Trophoblast cell (in vitro differentiated cells and primary cell): Measurements from ENCODE around the gene CAPN2.

Experiments used
- DNase-seq, 2 donors: peaks; one replicate each; pipeline ENCODE4 v3.0.0-alpha.2; 2016
- H2AFZ ChIP-seq: 2 replicates; pipeline ENCODE4 v1.6.1; 2013; ENCODE audit warnings: low read length, moderate library complexity, mild to moderate bottlenecking; ENCODE audit not compliant: insufficient read depth, poor library complexity
- H2AK5ac ChIP-seq: 2 replicates; pipeline ENCODE4 v1.6.1; 2013; ENCODE audit warnings: mild to moderate bottlenecking, low read length
- H2BK120ac ChIP-seq: 2 replicates; pipeline ENCODE4 v1.6.1; 2013; ENCODE audit warnings: low read length, mild to moderate bottlenecking, moderate library complexity; ENCODE audit not compliant: insufficient read depth, poor library complexity
- H2BK12ac ChIP-seq: 2 replicates; pipeline ENCODE4 v1.6.1; 2013; ENCODE audit warnings: mild to moderate bottlenecking, low read length, moderate library complexity
- H2BK5ac ChIP-seq: 2 replicates; pipeline ENCODE4 v1.6.1; 2013; ENCODE audit warnings: low read length, low read depth, moderate library complexity, mild to moderate bottlenecking; ENCODE audit not compliant: poor library complexity
- H3K14ac ChIP-seq: 2 replicates; pipeline ENCODE4 v1.6.1; 2013; ENCODE audit warnings: mild to moderate bottlenecking, low read length
- H3K18ac ChIP-seq: 2 replicates; pipeline ENCODE4 v1.6.1; 2013; ENCODE audit warnings: mild to moderate bottlenecking, low read length
- H3K23ac ChIP-seq: 2 replicates; pipeline ENCODE4 v1.6.1; 2013; ENCODE audit warnings: low read length
- H3K27ac ChIP-seq: 2 replicates; pipeline ENCODE4 v1.5.1; 2013; ENCODE audit warnings: low read depth, mild to moderate bottlenecking, inconsistent platforms, low read length, moderate library complexity
- H3K27me3 ChIP-seq: 2 replicates; pipeline ENCODE4 v1.6.1; 2013; ENCODE audit warnings: inconsistent platforms, mild to moderate bottlenecking, low read length, moderate library complexity; ENCODE audit not compliant: insufficient read depth
- H3K36me3 ChIP-seq, 2 experiments: 1 replicate in 1 of 2; 2 replicates in 1 of 2; pipeline ENCODE4 v1.6.1; 2013; ENCODE audit warnings: low read length in 2 of 2, mild to moderate bottlenecking in 2 of 2, moderate library complexity in 1 of 2; ENCODE audit not compliant: insufficient read depth in 2 of 2, control insufficient read depth in 1 of 2
- H3K4ac ChIP-seq: 2 replicates; pipeline ENCODE4 v1.6.1; 2013; ENCODE audit warnings: low read depth, mild to moderate bottlenecking, low read length, moderate library complexity
- H3K4me1 ChIP-seq, 2 experiments: 1 replicate in 1 of 2; 2 replicates in 1 of 2; pipeline ENCODE4 v1.6.1; 2013; ENCODE audit warnings: low read length in 2 of 2, mild to moderate bottlenecking in 2 of 2, moderate library complexity in 1 of 2; ENCODE audit not compliant: insufficient read depth in 2 of 2, control insufficient read depth in 1 of 2
- H3K4me2 ChIP-seq: 2 replicates; pipeline ENCODE4 v1.6.1; 2013; ENCODE audit warnings: inconsistent platforms, mild to moderate bottlenecking, low read length, moderate library complexity
- H3K4me3 ChIP-seq: 2 replicates; pipeline ENCODE4 v1.5.1; 2013; ENCODE audit warnings: mild to moderate bottlenecking, low read depth, low read length, inconsistent platforms
- H3K79me1 ChIP-seq: one replicate; pipeline ENCODE4 v1.6.1; 2013; ENCODE audit warnings: low read length
- H3K79me2 ChIP-seq: 2 replicates; pipeline ENCODE4 v1.6.1; 2013; ENCODE audit warnings: low read length, mild to moderate bottlenecking; ENCODE audit not compliant: control insufficient read depth, insufficient read depth, poor library complexity
- H3K9ac ChIP-seq: 2 replicates; pipeline ENCODE4 v1.6.1; 2013; ENCODE audit warnings: mild to moderate bottlenecking, low read length
- H3K9me3 ChIP-seq: 2 replicates; pipeline ENCODE4 v1.6.1; 2013; ENCODE audit warnings: low read depth, mild to moderate bottlenecking, control low read depth, inconsistent platforms, low read length; ENCODE audit not compliant: insufficient read depth
- H4K12ac ChIP-seq: 2 replicates; pipeline ENCODE4 v1.6.1; 2013; ENCODE audit warnings: low read depth, mild to moderate bottlenecking, low read length, moderate library complexity
- H4K8ac ChIP-seq: 2 replicates; pipeline ENCODE4 v1.6.1; 2013; ENCODE audit warnings: low read depth, mild to moderate bottlenecking, low read length, moderate library complexity
- H4K91ac ChIP-seq: one replicate; pipeline ENCODE4 v1.6.1; 2013; ENCODE audit warnings: low read depth, mild to moderate bottlenecking, low read length, moderate library complexity
- WGBS: extraction: QIAGEN DNeasy Blood & Tissue Kit; methylation state at CpG from one replicate; pipeline ENCODE4 v1.1.7; 2013; ENCODE audit warnings: missing lambda C conversion rate; ENCODE audit not compliant: insufficient read length, insufficient coverage; ENCODE audit errors: extremely low coverage; 5-methylcytosine and 5-hydroxymethylcytosine counted together

Gene CAPN2

GRCh38 chr1:223714849-223715603 is 2.7 kb downstream of the CAPN2 start:
- Histone ChIP-seq H2BK12ac (peak overlapping the region; percentile 59), H3K4me2 (peak overlapping the region; percentile 40), H3K18ac (peak overlapping the region; percentile 25), H3K4ac (peak overlapping the region; percentile 94), H3K4me1 (peaks cover 28 to 47% of the 10 kb centered on the region in 2 experiments), H4K8ac (no peak overlapping the region), H2AFZ (peak overlapping the region; percentile 3), H3K9me3 (no peaks in the 10 kb centered on the region), H3K14ac (peak overlapping the region; percentile 47), H4K12ac (no peak overlapping the region), H3K79me2 (peaks cover 17% of the 10 kb centered on the region), H4K91ac (peak overlapping the region; percentile 39), H3K9ac (peak overlapping the region; percentile 38), H3K36me3 (peaks cover 13 to 17% of the 10 kb centered on the region in 2 experiments), H3K23ac (no peak overlapping the region), H3K27ac (peak overlapping the region; percentile 54), H2BK5ac (peak overlapping the region; percentile 54), H2AK5ac (peak overlapping the region; percentile 52), H3K79me1 (peaks cover 34% of the 10 kb centered on the region), H2BK120ac (peak overlapping the region; percentile 48), H3K27me3 (no peaks in the 10 kb centered on the region), H3K4me3 (no peak overlapping the region)
- DNase-seq: peak; percentile 46 to 83
- no CpG with 5 or more reads among the region's 9 CpGs for WGBS

- no peak overlapping the region for H3K14ac ChIP-seq
- WGBS: no CpG with 5 or more reads among the region's 6 CpGs
These were observed 3.3 kb downstream of the CAPN2 start for GRCh38 chr1:223715604-223716172.

GRCh38 chr1:223716302-223716862 is 4.0 kb downstream of the CAPN2 start:
- Histone ChIP-seq H3K4ac (peak overlapping the region; percentile 57), H3K23ac (no peak overlapping the region), H4K12ac (no peak overlapping the region), H3K18ac (peak overlapping the region; percentile 72), H4K91ac (peak overlapping the region; percentile 48), H3K14ac (peak overlapping the region; percentile 51), H2AFZ (peak overlapping the region; percentile 43), H3K4me1 (peaks cover 32 to 53% of the 10 kb centered on the region in 2 experiments), H4K8ac (peak overlapping the region; percentile 52), H3K4me3 (no peak overlapping the region), H3K79me1 (peaks cover 36% of the 10 kb centered on the region), H3K27me3 (no peaks in the 10 kb centered on the region), H3K79me2 (peaks cover 17% of the 10 kb centered on the region), H3K4me2 (peak overlapping the region; percentile 14), H2BK120ac (no peak overlapping the region), H3K9ac (no peak overlapping the region), H2AK5ac (peak overlapping the region; percentile 62), H2BK12ac (no peak overlapping the region), H3K36me3 (peaks cover 24 to 29% of the 10 kb centered on the region in 2 experiments), H3K9me3 (no peaks in the 10 kb centered on the region), H2BK5ac (peak overlapping the region; percentile 8), H3K27ac (peak overlapping the region; percentile 84)
- WGBS: no CpG with 5 or more reads among the region's 7 CpGs
- DNase-seq: no peak

More at GRCh38 chr1:223715604-223716172, 3.3 kb downstream of the CAPN2 start:
- H3K36me3 ChIP-seq: peaks cover 17 to 23% of the 10 kb centered on the region in 2 experiments
- peaks cover 17% of the 10 kb centered on the region for H3K79me2 ChIP-seq
- no peak overlapping the region for H2AFZ ChIP-seq
- H2BK12ac ChIP-seq: no peak overlapping the region
- H3K9ac ChIP-seq: no peak overlapping the region
- H3K23ac ChIP-seq: no peak overlapping the region
- DNase-seq: no peak
- H3K4ac ChIP-seq: peak overlapping the region; percentile 32
- H3K18ac ChIP-seq: no peak overlapping the region
- H4K91ac ChIP-seq: peak overlapping the region; percentile 15
- H3K27me3 ChIP-seq: no peaks in the 10 kb centered on the region
- peaks cover 35% of the 10 kb centered on the region for H3K79me1 ChIP-seq
- no peak overlapping the region for H4K12ac ChIP-seq
- no peak overlapping the region for H2AK5ac ChIP-seq
- peak overlapping the region; percentile 42 for H2BK5ac ChIP-seq
- H3K4me3 ChIP-seq: no peak overlapping the region
- no peaks in the 10 kb centered on the region for H3K9me3 ChIP-seq
- H3K4me2 ChIP-seq: peak overlapping the region; percentile 40
- peaks cover 32 to 48% of the 10 kb centered on the region in 2 experiments for H3K4me1 ChIP-seq
- no peak overlapping the region for H4K8ac ChIP-seq
- H2BK120ac ChIP-seq: peak overlapping the region; percentile 48
- H3K27ac ChIP-seq: peak overlapping the region; percentile 31

GRCh38 chr1:223717123-223717522 is 4.8 kb downstream of the CAPN2 start:
- Histone ChIP-seq H3K36me3 (peaks cover 26 to 35% of the 10 kb centered on the region in 2 experiments), H2AFZ (no peak overlapping the region), H2BK12ac (no peak overlapping the region), H2AK5ac (no peak overlapping the region), H2BK5ac (no peak overlapping the region), H3K4me1 (peaks cover 32 to 51% of the 10 kb centered on the region in 2 experiments), H3K4me3 (no peak overlapping the region), H3K18ac (no peak overlapping the region), H3K79me2 (peaks cover 17% of the 10 kb centered on the region), H4K91ac (no peak overlapping the region), H3K4me2 (no peak overlapping the region), H3K23ac (no peak overlapping the region), H3K9ac (no peak overlapping the region), H3K4ac (no peak overlapping the region), H3K14ac (no peak overlapping the region), H4K12ac (no peak overlapping the region), H3K27me3 (no peaks in the 10 kb centered on the region), H3K9me3 (no peaks in the 10 kb centered on the region), H4K8ac (no peak overlapping the region), H3K27ac (peak overlapping the region; percentile 84), H3K79me1 (peaks cover 33% of the 10 kb centered on the region), H2BK120ac (no peak overlapping the region)
- WGBS: no CpG with 5 or more reads among the region's 5 CpGs
- no peak for DNase-seq
